IPS DF 6.9 (cell line): Measurements from ENCODE around the gene WDR62.
A peak's percentile ranks its signal among the peaks of the same experiment; 100 is the strongest.

Experiments
- DNase-seq: peaks from one replicate; pipeline ENCODE4 v3.0.0-alpha.2; 2013; ENCODE audit warnings: low read depth, low spot score
- H3K27ac ChIP-seq: one replicate; pipeline ENCODE4 v1.5.1; 2013; ENCODE audit warnings: low read length, control low read depth
- H3K27me3 ChIP-seq: 2 replicates; pipeline ENCODE4 v1.6.1; 2013; ENCODE audit warnings: mild to moderate bottlenecking, low read length; ENCODE audit not compliant: control insufficient read depth, insufficient read depth
- H3K36me3 ChIP-seq: 2 replicates; pipeline ENCODE4 v1.6.1; 2013; ENCODE audit warnings: low read length; ENCODE audit not compliant: control insufficient read depth, insufficient read depth
- H3K4me1 ChIP-seq: 2 replicates; pipeline ENCODE4 v1.6.1; 2013; ENCODE audit warnings: low read length; ENCODE audit not compliant: control insufficient read depth, insufficient read depth
- H3K4me3 ChIP-seq: 2 replicates; pipeline ENCODE4 v1.5.1; 2013; ENCODE audit warnings: mild to moderate bottlenecking, low read length
- H3K9me3 ChIP-seq: 2 replicates; pipeline ENCODE4 v1.6.1; 2013; ENCODE audit warnings: low read length, inconsistent platforms; ENCODE audit not compliant: control insufficient read depth, insufficient read depth
- WGBS: extraction: QIAGEN DNeasy Blood & Tissue Kit; methylation state at CpG from one replicate; pipeline ENCODE4 v1.1.7; 2013; ENCODE audit warnings: mixed read lengths, missing lambda C conversion rate; ENCODE audit not compliant: insufficient read length, insufficient coverage; 5-methylcytosine and 5-hydroxymethylcytosine counted together

WDR62 gene

DNA sequence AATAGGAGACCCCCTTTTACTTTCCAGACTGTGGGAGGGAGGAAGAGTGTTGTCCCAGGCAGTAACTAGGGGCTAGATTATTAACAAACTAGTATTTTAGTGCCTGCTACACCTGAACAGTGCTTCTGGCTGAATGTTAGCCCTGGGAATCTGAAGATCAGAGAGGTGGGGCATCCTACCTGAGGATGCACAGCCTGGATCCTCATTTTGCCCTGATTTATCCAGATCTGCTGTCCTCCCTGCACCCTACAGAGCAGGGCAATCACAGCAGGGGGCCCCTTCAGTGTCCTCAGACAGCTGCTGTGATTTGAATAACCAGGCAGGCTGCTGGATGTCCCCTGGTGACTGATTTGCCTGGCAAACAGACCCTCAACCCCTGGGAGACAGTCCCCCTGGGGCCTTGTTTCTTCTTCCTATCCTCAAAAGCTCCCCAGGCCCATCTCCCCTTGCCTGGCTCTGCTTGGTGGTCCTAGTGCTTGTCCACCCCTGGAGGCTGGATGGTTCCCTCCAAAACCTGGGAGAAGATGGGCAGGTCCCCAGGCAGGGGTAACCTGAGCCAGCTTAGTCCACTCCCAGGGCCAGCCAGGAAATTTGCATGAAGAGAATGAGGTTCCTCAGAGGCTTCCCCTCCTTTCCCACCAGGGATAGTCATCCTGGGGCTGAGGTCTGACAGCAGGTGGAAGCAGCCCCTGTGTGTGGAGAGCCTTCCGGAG lies 55.9 kb downstream of the WDR62 start, which contains the start of gene OVOL3:
Gene OVOL3 (plus strand): TSS at position 657 of the 713 bp plus-strand sequence. CDS start 60 bp downstream, outside the sequence.
- H3K36me3 ChIP-seq = peaks cover 11% of the 10 kb centered on the region; the same call in 1 of the 2 replicates
- no CpG with 5 or more reads among the region's 1 CpG for WGBS
- H3K4me3 ChIP-seq = no peak within 1 kb of the TSS
- H3K9me3 ChIP-seq = no peaks in the 10 kb centered on the region
- H3K4me1 ChIP-seq = peaks cover 9% of the 10 kb centered on the region
- no peaks in the 10 kb centered on the region for H3K27me3 ChIP-seq
- DNase-seq = no peak
- H3K27ac ChIP-seq = no peak within 1 kb of the TSS

DNA sequence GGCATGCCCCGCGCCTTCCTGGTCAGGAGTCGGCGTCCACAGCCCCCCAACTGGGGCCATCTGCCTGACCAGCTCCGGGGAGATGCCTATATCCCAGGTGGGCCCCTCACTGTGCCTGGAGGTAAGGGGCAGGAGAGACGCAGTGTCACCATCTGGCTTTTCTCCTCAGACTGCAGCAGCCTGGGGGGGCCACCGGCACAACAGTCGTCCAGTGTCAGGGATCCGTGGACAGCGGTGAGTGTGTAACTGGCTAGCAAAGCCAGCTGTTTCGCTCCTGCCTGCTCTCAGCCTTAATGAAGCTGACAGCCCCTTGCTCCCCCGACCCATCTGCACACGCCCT lies 56.5 kb downstream of the WDR62 start:
- Histone ChIP-seq H3K27ac (no peak overlapping the region), H3K4me1 (peaks cover 10% of the 10 kb centered on the region), H3K27me3 (no peaks in the 10 kb centered on the region), H3K4me3 (no peak overlapping the region), H3K9me3 (no peaks in the 10 kb centered on the region), H3K36me3 (peaks cover 11% of the 10 kb centered on the region; the same call in 1 of the 2 replicates)
- WGBS = no CpG with 5 or more reads among the region's 13 CpGs
- DNase-seq = no peak

DNA sequence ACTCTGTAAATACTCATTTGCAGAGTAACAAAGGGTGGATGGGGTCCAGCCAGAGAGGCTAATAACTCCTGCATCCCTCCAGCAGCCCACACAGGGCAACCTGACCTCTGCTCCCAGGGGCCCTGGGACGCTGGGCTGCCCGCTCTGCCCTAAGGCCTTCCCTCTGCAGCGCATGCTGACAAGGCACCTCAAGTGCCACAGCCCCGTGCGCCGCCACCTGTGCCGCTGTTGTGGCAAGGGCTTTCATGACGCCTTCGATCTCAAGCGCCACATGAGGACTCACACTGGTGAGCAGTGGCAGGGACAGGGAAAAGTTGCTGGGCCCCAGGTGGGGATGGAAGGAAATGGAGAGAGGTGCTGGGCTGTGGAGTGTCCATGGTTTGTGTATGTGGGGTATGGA lies 58.0 kb downstream of the WDR62 start:
- no peaks in the 10 kb centered on the region for H3K27me3 ChIP-seq
- no peak overlapping the region for H3K4me3 ChIP-seq
- H3K36me3 ChIP-seq = peaks cover 8% of the 10 kb centered on the region; the same call in 1 of the 2 replicates
- H3K4me1 ChIP-seq = peaks cover 10% of the 10 kb centered on the region
- no peak overlapping the region for H3K27ac ChIP-seq
- DNase-seq = no peak
- WGBS = no CpG with 5 or more reads among the region's 10 CpGs
- no peaks in the 10 kb centered on the region for H3K9me3 ChIP-seq

DNA sequence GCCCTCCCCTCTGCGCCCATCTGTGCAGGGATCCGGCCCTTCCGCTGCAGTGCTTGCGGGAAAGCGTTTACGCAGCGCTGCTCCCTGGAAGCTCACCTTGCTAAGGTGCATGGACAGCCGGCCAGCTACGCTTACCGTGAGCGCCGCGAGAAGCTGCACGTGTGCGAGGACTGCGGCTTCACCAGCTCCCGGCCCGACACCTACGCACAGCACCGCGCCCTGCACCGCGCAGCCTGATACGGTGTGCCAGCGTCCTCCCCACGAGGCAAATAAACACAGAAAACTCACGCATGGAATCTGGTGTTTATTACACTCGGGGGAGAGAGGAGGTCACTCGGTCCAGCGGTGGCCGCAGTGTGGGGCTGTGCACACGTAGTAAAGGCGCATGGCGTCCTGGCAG lies 58.7 kb downstream of the WDR62 start:
- Histone ChIP-seq H3K27ac (no peak overlapping the region), H3K4me1 (peaks cover 8% of the 10 kb centered on the region), H3K36me3 (peaks cover 8% of the 10 kb centered on the region; the same call in 1 of the 2 replicates), H3K9me3 (no peaks in the 10 kb centered on the region), H3K4me3 (no peak overlapping the region), H3K27me3 (no peaks in the 10 kb centered on the region)
- no peak for DNase-seq
- no CpG with 5 or more reads among the region's 34 CpGs for WGBS

DNA sequence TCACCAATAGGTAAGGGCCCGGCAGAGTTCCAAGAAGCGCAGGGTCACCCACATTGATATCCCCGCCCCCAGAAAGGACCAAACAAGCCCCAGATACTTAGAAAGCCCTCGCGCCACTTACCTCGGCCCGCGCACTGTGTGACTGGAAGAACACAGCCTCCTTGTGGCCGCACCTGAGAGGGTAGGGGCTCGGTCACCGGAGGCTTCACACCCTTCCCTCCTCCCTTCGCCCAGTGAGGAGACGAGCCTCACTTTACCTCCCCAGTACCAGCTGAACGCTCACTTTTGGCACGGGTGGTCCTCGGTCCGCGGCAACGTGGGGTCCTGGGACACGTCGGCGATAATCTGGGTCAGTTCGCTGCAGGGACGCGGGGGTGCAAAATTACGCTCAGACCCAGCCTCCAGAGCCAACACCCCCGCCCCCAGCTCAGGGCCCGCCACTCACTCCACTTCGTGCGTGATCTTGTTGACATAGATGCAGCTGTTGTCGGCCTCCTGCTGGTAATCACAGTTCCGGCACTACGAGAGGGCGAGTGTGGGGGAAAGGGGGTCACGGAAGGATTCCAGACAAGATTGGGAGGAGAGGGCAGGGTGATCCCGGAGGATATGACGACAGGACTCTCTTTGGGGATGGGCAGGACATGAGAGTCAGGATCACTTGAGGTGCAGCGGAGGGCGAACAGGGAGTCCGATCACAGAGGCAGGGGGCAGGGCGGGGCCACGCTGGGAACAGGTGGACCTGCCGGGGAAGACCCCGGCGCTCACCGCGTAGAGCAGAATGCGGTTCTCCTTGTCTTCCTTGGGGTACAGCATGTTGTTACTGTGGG lies 59.4 kb downstream of the WDR62 start:
- H3K4me1 ChIP-seq = peaks cover 8% of the 10 kb centered on the region
- peak overlapping the region; percentile 78 for H3K4me3 ChIP-seq
- no peaks in the 10 kb centered on the region for H3K9me3 ChIP-seq
- no peak for DNase-seq
- peaks cover 8% of the 10 kb centered on the region; the same call in 1 of the 2 replicates for H3K36me3 ChIP-seq
- H3K27me3 ChIP-seq = no peaks in the 10 kb centered on the region
- no peak overlapping the region for H3K27ac ChIP-seq
- no CpG with 5 or more reads among the region's 48 CpGs for WGBS

DNA sequence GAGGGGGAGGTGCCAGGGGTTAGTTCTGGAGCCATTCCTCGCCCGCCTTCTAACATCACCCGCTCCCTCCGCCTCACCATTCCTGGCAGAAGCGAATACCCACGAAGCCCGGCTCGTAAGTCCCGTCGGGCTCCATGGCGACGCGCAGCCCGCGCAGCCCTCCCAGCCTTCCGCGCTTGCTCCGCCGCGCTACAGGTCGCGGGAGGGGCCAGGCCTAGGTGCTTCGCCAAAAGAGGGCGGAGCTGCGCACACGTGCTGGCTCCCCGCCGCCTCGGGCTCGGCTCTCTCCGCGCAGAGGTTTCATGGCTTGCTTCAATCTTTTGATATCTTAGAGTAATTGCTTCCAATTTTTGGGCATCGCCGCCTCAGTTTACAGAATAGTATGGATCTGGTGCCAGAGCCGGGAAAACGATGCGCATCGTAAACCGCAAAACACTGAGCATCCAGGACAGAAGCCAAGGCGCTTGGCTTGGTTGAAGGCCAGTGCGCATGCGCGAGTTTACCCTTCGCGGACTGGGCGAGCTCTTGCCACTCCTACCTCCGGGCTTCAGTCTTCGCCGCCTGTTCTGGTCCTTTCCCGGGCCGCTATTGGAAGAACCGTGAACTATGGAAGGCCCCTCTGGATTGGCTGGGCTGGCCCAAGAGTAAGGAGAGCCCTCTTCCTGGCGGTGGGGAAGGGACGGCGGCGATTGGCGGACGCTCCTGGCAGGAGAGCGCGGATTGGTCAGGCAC lies 60.2 kb downstream of the WDR62 start, which contains the start of gene POLR2I:
Gene POLR2I (minus strand): TSS at position 155 of the 732 bp plus-strand sequence. CDS start 19 bp downstream, at position 136.
- Histone ChIP-seq H3K27me3 (no peaks in the 10 kb centered on the region), H3K4me1 (peaks cover 8% of the 10 kb centered on the region), H3K9me3 (no peaks in the 10 kb centered on the region), H3K4me3 (peak within 1 kb of the TSS; percentile 78), H3K36me3 (peaks cover 8% of the 10 kb centered on the region; the same call in 1 of the 2 replicates), H3K27ac (no peak within 1 kb of the TSS)
- WGBS = no CpG with 5 or more reads among the region's 60 CpGs
- DNase-seq = peak; percentile 98

DNA sequence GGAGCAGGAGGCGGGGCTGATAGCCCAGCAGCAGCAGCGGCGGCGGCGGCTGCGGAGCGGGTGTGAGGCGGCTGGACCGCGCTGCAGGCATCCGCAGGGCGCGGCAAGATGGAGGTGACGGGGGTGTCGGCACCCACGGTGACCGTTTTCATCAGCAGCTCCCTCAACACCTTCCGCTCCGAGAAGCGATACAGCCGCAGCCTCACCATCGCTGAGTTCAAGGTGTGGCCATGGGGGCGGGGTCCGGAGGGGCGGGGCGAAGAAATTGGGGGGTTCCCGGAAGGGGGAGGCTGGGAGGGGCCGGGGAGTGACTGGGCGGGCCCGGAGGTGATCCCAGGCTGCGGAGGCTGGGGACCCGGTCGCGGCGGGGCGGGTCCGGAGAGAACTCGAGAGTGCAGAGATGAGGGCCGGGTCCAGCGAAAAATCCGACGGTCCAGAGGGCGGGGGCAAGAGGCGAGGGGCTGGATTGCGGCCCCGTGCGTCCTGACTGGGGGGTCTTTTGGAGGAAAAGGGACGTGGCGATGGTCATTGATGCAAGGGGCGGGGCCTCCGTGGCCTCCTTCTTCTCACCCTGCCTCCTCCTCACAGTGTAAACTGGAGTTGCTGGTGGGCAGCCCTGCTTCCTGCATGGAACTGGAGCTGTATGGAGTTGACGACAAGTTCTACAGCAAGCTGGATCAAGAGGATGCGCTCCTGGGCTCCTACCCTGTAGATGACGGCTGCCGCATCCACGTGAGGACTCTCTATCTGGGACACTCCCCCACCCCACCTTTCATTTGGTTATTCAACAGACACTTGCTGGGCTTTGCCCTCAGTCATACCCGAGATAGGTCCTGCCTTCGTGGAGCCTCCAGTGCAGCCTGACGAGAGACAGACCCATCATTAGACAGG lies 61.0 kb downstream of the WDR62 start, which contains the start of gene TBCB:
Gene TBCB (plus strand): TSS at position 16 of the 891 bp plus-strand sequence. CDS start 93 bp downstream, at position 109.
- peaks cover 8% of the 10 kb centered on the region for H3K4me1 ChIP-seq
- no peaks in the 10 kb centered on the region for H3K27me3 ChIP-seq
- no CpG with 5 or more reads among the region's 59 CpGs for WGBS
- H3K27ac ChIP-seq = no peak within 1 kb of the TSS
- H3K36me3 ChIP-seq = peaks cover 8% of the 10 kb centered on the region; the same call in 1 of the 2 replicates
- H3K4me3 ChIP-seq = peak within 1 kb of the TSS; percentile 78
- H3K9me3 ChIP-seq = no peaks in the 10 kb centered on the region
- no peak for DNase-seq

DNA sequence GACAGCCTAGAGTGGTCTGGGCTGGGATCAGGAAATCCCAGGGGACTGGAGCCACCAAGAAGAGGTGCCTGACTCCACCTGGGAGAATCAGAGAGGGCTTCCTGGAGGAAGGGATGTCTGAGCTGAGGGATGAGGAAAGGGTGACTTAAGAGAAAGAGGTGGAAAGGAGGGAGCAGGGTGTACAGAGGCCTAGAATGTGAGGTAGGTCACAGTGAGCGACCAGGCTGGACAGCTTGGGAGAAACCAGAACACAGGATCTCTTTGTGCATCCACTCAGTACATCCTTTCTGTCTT lies 61.6 kb downstream of the WDR62 start:
- Histone ChIP-seq H3K4me3 (peak overlapping the region; percentile 57; the same call in 1 of the 2 replicates), H3K9me3 (no peaks in the 10 kb centered on the region), H3K27me3 (no peaks in the 10 kb centered on the region), H3K36me3 (peaks cover 8% of the 10 kb centered on the region; the same call in 1 of the 2 replicates), H3K4me1 (peaks cover 6% of the 10 kb centered on the region), H3K27ac (no peak overlapping the region)
- no CpG with 5 or more reads among the region's 1 CpG for WGBS
- no peak for DNase-seq

DNA sequence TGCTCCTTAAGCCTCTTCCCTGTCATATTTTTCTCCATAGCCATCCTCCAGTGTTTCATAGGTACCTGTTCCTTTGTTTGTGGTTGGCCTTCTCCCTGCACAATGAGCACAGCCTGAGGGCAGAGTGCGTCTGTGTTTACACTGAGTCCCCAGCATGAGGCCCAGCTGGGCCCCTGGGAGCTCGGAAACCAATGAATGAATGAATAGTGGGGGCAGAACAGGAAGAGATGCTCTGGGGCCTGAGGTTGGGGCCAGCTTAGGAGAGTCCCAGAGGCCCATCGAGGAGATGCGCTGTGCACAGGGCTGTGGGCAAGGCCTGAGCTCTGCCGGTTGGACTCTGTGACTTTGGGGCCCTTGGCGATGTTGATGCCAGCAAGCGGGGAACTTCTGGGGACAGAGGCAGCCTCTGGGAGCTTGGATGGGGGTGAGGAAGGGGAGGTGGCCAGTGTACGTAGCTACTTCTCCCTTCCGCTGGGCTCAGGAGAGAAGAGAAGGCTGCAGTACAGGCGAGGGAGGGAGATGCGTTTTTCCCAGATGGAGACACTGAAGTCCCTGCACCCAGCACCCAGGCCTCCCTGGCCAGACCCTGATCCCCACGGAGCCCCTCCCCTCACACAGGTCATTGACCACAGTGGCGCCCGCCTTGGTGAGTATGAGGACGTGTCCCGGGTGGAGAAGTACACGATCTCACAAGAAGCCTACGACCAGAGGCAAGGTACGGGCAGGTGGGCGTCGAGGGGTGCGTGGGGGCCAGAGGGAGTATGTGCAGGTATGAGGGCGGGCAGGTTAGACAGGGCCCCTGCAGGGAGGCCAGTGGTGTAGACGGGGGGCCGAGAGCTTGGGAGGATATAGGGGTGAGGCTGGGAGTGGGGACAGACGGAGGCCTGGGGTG lies 65.6 kb downstream of the WDR62 start:
- no CpG with 5 or more reads among the region's 26 CpGs for WGBS
- H3K4me1 ChIP-seq = peaks cover 2% of the 10 kb centered on the region
- H3K36me3 ChIP-seq = peaks cover 7% of the 10 kb centered on the region
- H3K9me3 ChIP-seq = no peaks in the 10 kb centered on the region
- H3K4me3 ChIP-seq = no peak overlapping the region
- no peaks in the 10 kb centered on the region for H3K27me3 ChIP-seq
- H3K27ac ChIP-seq = no peak overlapping the region
- DNase-seq = no peak
